Gastrocnemius medialis (tissue), 4 donors: ENCODE results near the gene PLEKHG3. TPM values are rescaled to one million over a fixed set of nuclear protein-coding genes. Genes with fewer than 3 reads are reported as not detected.

Experiments used
- ATAC-seq, 2 donors: fragments of 150-250 bp; one replicate each; pipeline ENCODE4 v1.9.1; 2016
- DNase-seq, 2 donors: peaks; one replicate each; pipeline ENCODE4 v3.0.0-alpha.2; 2019
- H3K27ac ChIP-seq, 4 donors: fragments of 200-600 bp; sonication (generic); 1 replicate in 1 of 4; 2 replicates in 3 of 4; pipeline ENCODE4 v1.5.1; 2016 to 2018; ENCODE audit warnings: mild to moderate bottlenecking in 2 of 4, moderate library complexity in 1 of 4
- H3K27me3 ChIP-seq, 3 donors: fragments of 200-600 bp; sonication (generic) in 2 of 3; 1 replicate in 1 of 3; 2 replicates in 2 of 3; pipeline versions ENCODE4 v1.5.1 to v1.6.0; 2016 to 2019; ENCODE audit warnings: mild to moderate bottlenecking in 1 of 3, moderate library complexity in 1 of 3
- H3K36me3 ChIP-seq, 2 donors: fragments of 200-600 bp; sonication (generic) in 1 of 2; one replicate each; pipeline ENCODE4 v1.5.1; 2017 to 2018
- H3K4me1 ChIP-seq, 2 donors: fragments of 200-600 bp; sonication (generic) in 1 of 2; one replicate each; pipeline ENCODE4 v1.5.1; 2016 to 2017; ENCODE audit warnings: mild to moderate bottlenecking in 2 of 2
- H3K4me3 ChIP-seq, 4 donors: fragments of 200-600 bp; sonication (generic) in 3 of 4; 1 replicate in 1 of 4; 2 replicates in 3 of 4; pipeline ENCODE4 v1.5.1; 2016 to 2019; ENCODE audit warnings: mild to moderate bottlenecking in 2 of 4
- H3K9me3 ChIP-seq, 3 donors: fragments of 200-600 bp; sonication (generic) in 2 of 3; 1 replicate in 1 of 3; 2 replicates in 2 of 3; pipeline ENCODE4 v1.5.1; 2016 to 2019
- CTCF ChIP-seq, 5 experiments: fragments of 450-650 bp in 3 of 5; fragments of 200-600 bp in 2 of 5; sonication (generic) in 2 of 5; IDR thresholded peaks in 4 of 5; conservative IDR thresholded peaks in 1 of 5; 1 replicate in 4 of 5; 2 replicates in 1 of 5; pipeline ENCODE4 v1.5.1; 2016 to 2019; ENCODE audit warnings: antibody characterized with exemption in 5 of 5, mild to moderate bottlenecking in 3 of 5, moderate library complexity in 3 of 5
- POLR2A ChIP-seq, 2 donors: fragments of 450-650 bp; IDR thresholded peaks; one replicate each; pipeline ENCODE4 v1.6.1; 2017; ENCODE audit warnings: antibody characterized with exemption in 2 of 2, mild to moderate bottlenecking in 2 of 2, moderate library complexity in 2 of 2
- in situ Hi-C, 4 donors: fragments of 200-750 bp; cut with MboI; loops; one replicate each; pipeline versions ENCODE4 v1.15.0 to v1.8.0; 2017; ENCODE audit warnings: low sequenced_read_pairs in 4 of 4
- intact Hi-C: fragments of 100-400 bp; cut with DNase I; formaldehyde crosslinking; loops from one replicate; pipeline ENCODE4 v1.15.1; 2023; ENCODE audit warnings: low total_unique reads
- total RNA-seq, 4 donors: library from RNA; depleted of rRNA; stranded (reverse); fragments of >200 nt; gene quantifications; one replicate each; pipeline versions ENCODE4 v1.1.0 to v1.2.3, GENCODE V29; 2016

Gene PLEKHG3
- total RNA-seq, 4 donors from 2014 or later = 8.8 to 18.8 (median 14.5) TPM

- in situ Hi-C loops = no loop called here
- intact Hi-C loops = no loop called here
- Histone ChIP-seq H3K9me3 (no peaks in the 10 kb centered on the region), H3K36me3 (no peaks in the 10 kb centered on the region), H3K4me3 (no peak overlapping the region), H3K27ac (no peak overlapping the region), H3K4me1 (peaks cover 10 to 11% of the 10 kb centered on the region in 2 donors), H3K27me3 (no peaks in the 10 kb centered on the region)
- DNase-seq = no peak
- ATAC-seq = no peak
- TF ChIP-seq CTCF (IDR thresholded peaks at IDR 0.05 in 4 of 5, conservative IDR thresholded peaks at IDR 0.05 in 1 of 5) (no peak), POLR2A (IDR thresholded peaks at IDR 0.05) (no peak)
Measured at GRCh38 chr14:64741961-64742360, 37.7 kb downstream of the PLEKHG3 start.

- ATAC-seq (no peak), DNase-seq (no peak)
- H3K27ac ChIP-seq = no peak overlapping the region
- intact Hi-C loops (no loop called here), in situ Hi-C loops (no loop called here)
- no peak for TF ChIP-seq POLR2A (IDR thresholded peaks at IDR 0.05)
- no peak for TF ChIP-seq CTCF (IDR thresholded peaks at IDR 0.05 in 4 of 5, conservative IDR thresholded peaks at IDR 0.05 in 1 of 5)
- no peaks in the 10 kb centered on the region for H3K9me3 ChIP-seq
- H3K4me3 ChIP-seq = no peak overlapping the region
- peaks cover 10 to 11% of the 10 kb centered on the region in 2 donors for H3K4me1 ChIP-seq
- H3K36me3 ChIP-seq = no peaks in the 10 kb centered on the region
- H3K27me3 ChIP-seq = no peaks in the 10 kb centered on the region
Measured at GRCh38 chr14:64743061-64743460, 38.8 kb downstream of the PLEKHG3 start.

GRCh38 chr14:64745511-64746091 lies 41.4 kb downstream of the PLEKHG3 start:
- peak overlapping the region in 3 of 4 donors; percentile 12 to 52 (median 40) for H3K27ac ChIP-seq
- intact Hi-C loops (loop anchor here (5.0 kb wide), 1 partner anchor 73 kb away; no protein-coding TSS in a partner anchor), in situ Hi-C loops (no loop called here)
- peaks cover 0 to 11% of the 10 kb centered on the region in 2 donors for H3K36me3 ChIP-seq
- ATAC-seq (peak; percentile 20 to 71), DNase-seq (peak in 1 of 2 donors; percentile 46)
- H3K27me3 ChIP-seq = no peaks in the 10 kb centered on the region
- H3K4me1 ChIP-seq = peaks cover 10 to 11% of the 10 kb centered on the region in 2 donors
- no peak for TF ChIP-seq CTCF (IDR thresholded peaks at IDR 0.05 in 4 of 5, conservative IDR thresholded peaks at IDR 0.05 in 1 of 5)
- no peak for TF ChIP-seq POLR2A (IDR thresholded peaks at IDR 0.05)
- no peaks in the 10 kb centered on the region for H3K9me3 ChIP-seq
- no peak overlapping the region for H3K4me3 ChIP-seq

GRCh38 chr14:64746298-64747250 lies 42.4 kb downstream of the PLEKHG3 start:
- DNase-seq (no peak), ATAC-seq (no peak)
- in situ Hi-C loops (no loop called here), intact Hi-C loops (loop anchor here (5.0 kb wide), 1 partner anchor 74 kb away; no protein-coding TSS in a partner anchor)
- peaks cover 0 to 11% of the 10 kb centered on the region in 2 donors for H3K36me3 ChIP-seq
- TF ChIP-seq CTCF (IDR thresholded peaks at IDR 0.05 in 4 of 5, conservative IDR thresholded peaks at IDR 0.05 in 1 of 5) (no peak), POLR2A (IDR thresholded peaks at IDR 0.05) (no peak)
- H3K27ac ChIP-seq = peak overlapping the region in 2 of 4 donors; percentile 52 to 54
- H3K27me3 ChIP-seq = no peaks in the 10 kb centered on the region
- H3K4me1 ChIP-seq = peaks cover 10 to 11% of the 10 kb centered on the region in 2 donors
- no peak overlapping the region for H3K4me3 ChIP-seq
- no peaks in the 10 kb centered on the region for H3K9me3 ChIP-seq
